Forelimb muscle (tissue), 1 donor: Measurements from ENCODE around the gene P4HA2. TPM values are rescaled to one million over a fixed set of nuclear protein-coding genes. Genes with fewer than 3 reads are reported as not detected.

Source experiments
- DNase-seq: peaks from one replicate; pipeline ENCODE4 v3.0.0-alpha.2; 2013; ENCODE audit warnings: low read depth
- polyA plus RNA-seq: library from polyadenylated mRNA; unstranded; fragments of 120-200 nt; gene quantifications from one replicate; pipeline ENCODE4 v1.2.1, GENCODE V29; 2013; ENCODE audit not compliant: insufficient read length

Gene P4HA2
- polyA plus RNA-seq, 1 donor, result 57.8 TPM

- DNase-seq, result no peak
Measured at GRCh38 chr5:132250547-132250946, 22.9 kb upstream of the P4HA2 start.

GRCh38 chr5:132246806-132247205, 19.2 kb upstream of the P4HA2 start:
- no peak for DNase-seq

GRCh38 chr5:132245593-132245992, 17.9 kb upstream of the P4HA2 start:
- no peak for DNase-seq

- DNase-seq, result no peak
Measured at GRCh38 chr5:132243366-132243977, 15.8 kb upstream of the P4HA2 start.

GRCh38 chr5:132239776-132240175, 12.1 kb upstream of the P4HA2 start:
- DNase-seq, result no peak

- no peak for DNase-seq
Measured at GRCh38 chr5:132238901-132239500, 11.3 kb upstream of the P4HA2 start.

- DNase-seq, result no peak
Measured at GRCh38 chr5:132238169-132238744, 10.6 kb upstream of the P4HA2 start.

GRCh38 chr5:132237670-132238069, 10.0 kb upstream of the P4HA2 start:
- DNase-seq, result no peak

- no peak for DNase-seq
Measured at GRCh38 chr5:132237141-132237540, 9.5 kb upstream of the P4HA2 start.

GRCh38 chr5:132235340-132235739, 7.7 kb upstream of the P4HA2 start:
- no peak for DNase-seq

GRCh38 chr5:132234684-132235062, 7.0 kb upstream of the P4HA2 start:
- no peak for DNase-seq

GRCh38 chr5:132233811-132234683, 6.4 kb upstream of the P4HA2 start:
- DNase-seq, result no peak

- no peak for DNase-seq
Measured at GRCh38 chr5:132233081-132233480, 5.4 kb upstream of the P4HA2 start.

- no peak for DNase-seq
Measured at GRCh38 chr5:132232465-132232864, 4.8 kb upstream of the P4HA2 start.

GRCh38 chr5:132230871-132231270, 3.2 kb upstream of the P4HA2 start:
- DNase-seq, result no peak

- DNase-seq, result no peak
Measured at GRCh38 chr5:132229236-132229635, 1.6 kb upstream of the P4HA2 start.

GRCh38 chr5:132228241-132229035, 785 bp upstream of the P4HA2 start:
- no peak for DNase-seq

- DNase-seq, result no peak
Measured at GRCh38 chr5:132227235-132227484, 493 bp downstream of the P4HA2 start.

GRCh38 chr5:132226516-132227234, 978 bp downstream of the P4HA2 start:
- DNase-seq, result no peak

- peak; percentile 79 for DNase-seq
Measured at GRCh38 chr5:132225165-132226032, 2.3 kb downstream of the P4HA2 start.
